GM21528 (cell line): ENCODE data around the gene OR5K1.
A peak's percentile ranks its signal among the peaks of the same experiment; 100 is the strongest.

ENCODE experiments used
- ATAC-seq: cut with Tn5 transposase; IDR thresholded peaks from one replicate; pipeline ENCODE4 v1.9.1; 2021; ENCODE audit warnings: mild to moderate bottlenecking, moderate library complexity; ENCODE audit not compliant: unreplicated experiment, low FRiP score

The OR5K1 gene

DNA sequence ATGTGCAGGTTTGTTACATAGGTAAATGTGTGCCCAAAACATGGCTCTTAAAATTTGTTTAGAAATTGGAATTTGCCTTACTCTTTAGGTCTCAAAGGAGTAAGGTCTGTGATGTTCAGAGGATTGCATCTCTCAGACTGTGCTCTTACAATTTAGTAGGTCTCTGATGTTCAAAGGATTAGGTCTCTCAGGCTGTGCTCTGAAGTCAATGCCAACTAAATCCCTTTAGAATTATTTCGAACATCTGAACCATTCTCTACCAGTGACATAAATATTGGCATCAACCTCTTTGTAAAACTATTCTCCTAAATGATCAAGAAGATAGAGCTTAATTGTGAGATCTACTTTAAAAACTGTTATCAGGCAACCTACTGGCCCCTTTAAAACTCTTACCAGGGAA lies at the start of gene OR5K1:
Gene OR5K1 (plus strand): TSS at position 301 of the 400 bp plus-strand sequence. CDS start 6,376 bp downstream, outside the sequence.
- ATAC-seq, result no peak

DNA sequence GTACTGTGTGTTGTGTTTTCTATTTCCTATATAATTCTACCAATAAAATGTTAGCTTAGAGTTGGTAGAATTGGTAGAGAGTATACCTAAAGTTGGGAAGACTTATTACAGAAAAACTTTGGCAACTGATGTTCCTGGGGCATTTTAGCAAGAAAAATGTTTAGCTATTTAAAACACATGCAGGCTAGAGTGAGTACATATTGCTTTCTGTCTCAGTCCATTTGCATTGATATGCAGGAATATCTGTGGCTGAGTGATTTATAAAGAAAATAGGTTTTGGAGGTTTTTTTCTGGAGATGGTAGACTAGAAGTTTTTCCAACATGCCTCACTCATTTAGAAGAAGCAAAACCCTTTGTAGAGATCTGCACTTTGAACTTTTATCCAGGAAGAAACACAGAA lies 30.4 kb upstream of the OR5K1 start:
- ATAC-seq, result no peak

DNA sequence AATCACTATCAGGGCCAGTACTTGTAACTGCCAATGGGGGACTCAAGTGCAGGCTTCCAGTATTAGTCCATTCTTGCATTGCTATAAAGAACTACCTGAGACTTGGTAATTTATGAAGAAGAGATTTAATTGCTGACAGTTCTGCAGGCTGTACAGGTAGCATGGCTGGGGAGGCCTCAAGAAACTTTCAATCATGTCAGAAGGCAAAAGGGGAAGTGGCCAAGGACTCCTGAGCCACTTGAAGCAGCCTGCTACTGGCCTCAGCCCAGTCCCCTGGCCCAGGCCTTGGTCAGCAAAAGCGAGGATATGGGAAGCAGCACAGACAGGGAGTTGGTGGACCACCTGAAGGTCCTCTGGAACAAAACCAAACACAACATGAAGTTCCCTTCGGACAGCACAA lies 29.2 kb upstream of the OR5K1 start:
- no peak for ATAC-seq

DNA sequence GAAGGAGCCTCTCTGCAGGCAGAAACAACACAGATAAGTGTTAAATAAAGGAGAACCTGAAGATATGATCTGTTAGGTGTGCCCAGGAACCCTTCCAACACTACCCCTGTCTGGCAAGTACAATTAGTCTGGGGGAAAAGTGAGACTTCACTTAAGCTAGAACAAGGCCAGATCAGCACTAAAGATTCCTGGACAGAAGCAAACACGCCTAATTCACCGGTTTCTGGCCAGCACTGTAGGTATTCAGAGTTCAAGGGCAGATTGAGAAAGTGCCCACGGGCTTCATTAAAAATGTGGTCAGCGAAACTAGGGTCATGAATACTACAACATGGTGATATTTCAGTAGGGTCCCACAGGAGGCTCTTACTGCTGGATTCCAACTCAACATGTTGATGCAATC lies 28.6 kb upstream of the OR5K1 start:
- no peak for ATAC-seq

DNA sequence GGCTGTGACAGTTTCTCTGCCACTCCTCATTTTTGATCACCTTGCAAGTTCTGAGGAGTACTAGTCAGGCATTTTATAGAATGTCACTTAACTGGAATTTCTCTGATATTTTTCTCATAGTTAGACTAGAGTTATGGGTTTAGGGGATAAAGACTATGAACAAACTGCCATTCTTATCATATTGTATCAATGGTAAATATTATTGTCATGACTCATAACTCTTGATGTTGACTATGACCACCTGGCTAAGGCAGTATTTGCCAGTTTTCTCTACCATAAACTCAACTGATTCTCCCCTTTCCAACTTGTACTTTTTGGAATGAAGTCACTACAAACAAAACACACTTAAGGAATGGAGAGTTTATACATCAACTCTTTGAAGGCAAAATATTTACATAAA lies 22.7 kb upstream of the OR5K1 start:
- no peak for ATAC-seq

DNA sequence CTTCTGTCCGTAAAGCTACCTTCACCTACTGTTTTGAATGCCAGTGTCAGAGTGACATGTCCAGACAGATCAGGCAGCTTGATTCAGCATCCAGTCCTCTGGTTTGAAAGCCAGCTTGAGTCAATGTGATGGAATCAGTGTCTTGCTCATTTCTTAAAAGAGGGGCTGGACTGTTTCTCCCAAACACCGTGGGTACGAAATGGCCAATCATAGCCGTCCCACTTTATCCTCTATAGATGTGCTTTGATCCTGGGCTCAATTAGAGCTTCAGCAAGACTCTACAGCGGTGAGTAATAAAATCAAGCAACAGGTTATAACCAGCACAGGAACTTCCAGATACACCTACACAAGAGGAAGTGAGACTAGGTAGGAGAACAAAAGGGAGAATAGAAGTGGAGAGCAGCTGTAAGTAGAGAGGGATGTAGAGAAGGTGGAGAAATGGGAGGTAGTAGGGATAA lies 17.0 kb upstream of the OR5K1 start:
- ATAC-seq, result peak; percentile 92

DNA sequence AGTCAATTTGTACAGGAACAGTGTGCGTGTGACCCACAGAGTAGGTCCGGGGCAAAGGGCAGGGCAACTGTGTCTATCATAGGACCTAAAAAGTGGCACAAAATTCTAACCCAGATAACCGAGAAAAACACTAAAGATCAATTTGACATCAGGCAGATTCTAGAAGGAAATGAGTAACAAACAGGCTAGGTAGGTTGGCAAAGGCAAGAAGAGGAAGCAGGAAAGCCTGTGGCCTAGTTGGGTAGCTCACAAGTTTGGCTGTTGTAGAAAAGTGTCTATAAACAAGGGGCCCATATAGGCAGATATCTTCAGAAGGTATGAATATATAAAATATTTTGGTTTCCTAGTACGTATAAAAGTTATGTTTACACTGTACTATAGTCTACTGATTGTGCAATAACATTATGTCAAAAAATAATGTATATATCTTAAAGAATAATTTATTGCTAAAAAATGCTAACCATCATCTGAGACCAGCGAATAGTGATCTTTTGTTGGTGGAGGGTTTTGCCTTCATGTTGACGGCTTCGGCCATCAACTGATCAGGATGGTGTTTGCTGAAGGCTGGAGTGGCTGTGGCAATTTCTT lies 13.3 kb upstream of the OR5K1 start:
- ATAC-seq, result no peak

DNA sequence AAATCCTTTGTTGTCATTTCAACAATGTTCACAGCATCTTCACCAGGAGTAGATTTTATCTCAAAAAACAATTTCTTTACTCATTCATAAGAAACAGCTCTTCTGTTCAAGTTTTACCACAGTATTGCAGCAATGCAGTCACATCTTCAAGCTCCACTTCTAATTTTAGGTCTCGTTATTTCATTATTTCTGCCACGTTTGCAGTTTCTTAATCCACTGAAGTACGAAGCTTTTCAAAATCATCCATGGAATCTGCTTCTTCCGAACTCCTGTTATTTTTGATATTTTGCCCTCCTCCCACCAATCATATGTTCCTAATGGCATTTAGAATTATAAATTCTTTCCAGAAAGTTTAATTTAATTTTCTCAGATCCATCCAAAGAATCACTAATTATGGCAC lies 12.6 kb upstream of the OR5K1 start:
- ATAC-seq, result no peak

DNA sequence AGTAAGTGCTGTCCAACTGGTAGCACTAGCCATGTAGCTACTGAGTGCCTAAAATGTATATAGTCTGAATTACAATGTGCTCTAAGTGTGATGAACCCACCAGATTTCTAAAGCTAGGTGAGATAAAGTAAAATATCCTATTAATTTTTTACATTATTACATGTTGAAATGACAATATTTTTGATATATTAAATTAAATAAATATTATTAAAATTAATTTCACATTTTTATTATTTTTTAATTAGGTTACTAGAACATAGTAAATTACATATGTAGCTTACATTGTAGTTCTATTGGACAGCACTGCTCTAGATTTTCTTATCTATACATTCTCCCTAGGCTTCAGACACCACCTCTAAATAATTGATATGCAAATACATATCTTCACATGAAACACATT lies 9.2 kb upstream of the OR5K1 start:
- no peak for ATAC-seq

DNA sequence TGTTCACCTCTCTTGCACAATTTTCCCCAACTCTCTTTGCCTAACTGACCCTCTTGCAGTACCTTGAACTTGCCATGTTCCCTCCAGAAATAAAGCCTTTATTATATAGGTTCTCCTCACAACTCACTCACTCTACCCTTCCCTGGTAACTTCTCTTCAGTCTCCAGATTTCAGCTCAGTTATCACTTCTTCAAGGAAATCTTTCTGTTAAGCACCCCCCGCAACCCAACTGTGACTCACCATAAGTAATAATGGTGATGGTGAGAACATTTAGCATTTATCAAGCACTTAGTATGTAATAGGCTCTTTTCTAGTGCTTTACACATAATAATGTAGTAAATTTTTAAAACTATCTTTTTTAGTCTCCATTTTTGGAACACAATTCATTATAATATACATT lies 8.1 kb upstream of the OR5K1 start:
- ATAC-seq, result no peak

DNA sequence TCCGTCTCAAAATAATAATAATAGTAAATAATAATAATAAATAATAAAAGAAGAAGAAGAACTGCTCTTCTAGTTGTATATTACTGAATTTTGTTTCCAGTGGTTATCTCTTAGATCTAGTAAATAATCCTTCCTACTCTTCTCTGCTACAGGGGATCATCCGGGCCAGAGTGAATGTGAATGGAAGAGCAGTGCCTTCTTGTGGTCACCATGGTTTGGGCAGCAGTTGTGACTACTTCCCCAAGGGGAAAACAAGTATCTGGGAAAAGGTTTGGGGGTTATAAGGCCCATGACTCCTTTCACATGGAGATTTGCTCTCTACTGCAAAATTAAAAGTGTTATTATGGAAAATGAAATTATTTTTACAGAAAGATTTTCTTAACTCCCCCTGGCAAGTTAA lies 5.5 kb upstream of the OR5K1 start:
- no peak for ATAC-seq

DNA sequence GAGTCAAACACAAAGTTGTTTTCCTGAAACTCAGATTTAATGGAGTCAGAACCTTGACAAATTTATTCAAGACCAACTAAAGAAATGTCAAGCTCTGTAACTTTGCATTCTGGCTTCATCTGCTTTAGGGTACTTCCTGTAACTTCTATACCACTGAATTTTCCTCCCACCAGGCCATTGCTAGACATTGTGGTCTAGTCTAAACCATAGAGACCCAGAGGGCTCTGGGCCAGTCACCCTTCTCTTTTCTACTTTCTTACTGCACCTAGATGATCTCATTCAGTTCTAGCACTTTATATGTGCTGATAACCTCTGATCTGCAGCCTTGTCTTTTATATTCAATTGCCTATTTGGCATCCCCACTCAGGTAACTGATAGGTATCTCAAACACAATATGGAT lies 2.8 kb upstream of the OR5K1 start:
- no peak for ATAC-seq

DNA sequence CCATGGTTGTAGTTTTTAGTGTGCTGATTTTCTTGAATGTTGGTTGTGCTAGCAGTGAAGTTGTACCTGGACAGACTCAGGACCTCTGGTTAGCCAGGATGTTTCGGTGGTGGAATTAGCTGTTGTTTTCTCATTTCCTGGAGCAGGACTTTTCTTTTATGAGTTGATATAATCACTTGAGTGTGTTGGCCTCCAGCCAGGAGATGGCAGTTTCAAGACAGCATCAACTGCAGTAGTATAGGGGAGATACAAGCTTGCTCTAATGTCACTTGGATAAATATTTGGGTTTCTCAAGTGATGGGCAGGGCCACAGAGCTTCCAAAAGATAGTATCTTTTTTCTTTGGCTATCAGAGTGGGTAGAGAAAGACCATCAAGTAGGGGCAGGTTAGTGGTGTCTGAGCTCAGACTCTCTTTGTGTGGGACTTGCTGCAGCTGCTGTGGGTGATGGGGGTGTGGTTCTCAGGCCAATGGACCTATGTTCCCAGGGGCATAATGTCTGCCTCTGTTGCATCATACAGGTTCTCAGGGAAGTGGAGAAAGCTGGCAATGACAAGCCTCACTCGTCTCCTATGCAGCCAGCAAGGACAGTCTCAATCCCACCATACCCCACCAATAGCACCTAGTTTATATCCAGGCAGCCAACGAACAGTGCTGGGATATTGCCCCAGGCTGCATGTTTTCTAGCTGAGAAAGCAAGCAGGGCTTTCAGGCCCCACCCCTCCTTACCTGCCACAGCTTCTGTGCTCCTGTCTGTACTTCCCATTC lies 19.9 kb downstream of the OR5K1 start:
- ATAC-seq, result no peak

DNA sequence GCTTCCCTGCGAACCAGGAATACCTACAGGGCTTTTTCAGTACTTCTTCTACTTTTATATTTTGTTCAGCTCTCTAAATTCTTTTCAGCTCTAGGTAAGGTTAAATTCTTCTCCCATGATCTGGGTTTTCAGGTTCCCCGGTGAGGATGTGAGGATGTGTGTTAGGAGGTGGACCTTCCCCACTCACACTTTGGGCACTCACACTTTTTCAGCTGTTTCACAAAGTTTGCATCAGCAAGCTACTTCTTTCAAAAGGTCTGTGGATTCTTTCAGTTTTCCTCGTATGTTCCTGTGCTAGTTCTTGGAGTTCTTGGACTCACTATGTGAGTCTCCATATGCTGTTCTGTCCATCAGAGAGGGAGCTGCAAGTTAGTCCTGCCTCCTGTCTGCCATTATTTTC lies 20.6 kb downstream of the OR5K1 start:
- ATAC-seq, result no peak

DNA sequence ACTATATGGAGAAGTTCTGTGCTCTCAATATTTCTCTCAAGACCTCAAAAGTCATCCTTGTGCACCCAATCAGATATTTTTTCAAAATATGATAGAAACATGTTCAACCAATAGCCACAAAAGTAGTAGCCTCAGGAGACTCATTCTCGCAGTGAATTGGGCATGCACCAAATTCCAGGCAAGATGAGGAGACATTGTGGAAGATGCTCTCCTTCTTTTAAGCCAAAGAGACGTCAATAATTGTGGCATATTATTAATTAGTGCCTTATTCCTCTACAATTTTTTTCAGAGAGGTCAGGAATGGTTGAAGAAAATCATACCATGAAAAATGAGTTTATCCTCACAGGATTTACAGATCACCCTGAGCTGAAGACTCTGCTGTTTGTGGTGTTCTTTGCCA lies 34.4 kb downstream of the OR5K1 start, which contains the start of gene OR5K2:
Gene OR5K2 (plus strand): TSS at position 301 of the 400 bp plus-strand sequence. CDS start 0 bp downstream, at position 301.
- no peak for ATAC-seq

DNA sequence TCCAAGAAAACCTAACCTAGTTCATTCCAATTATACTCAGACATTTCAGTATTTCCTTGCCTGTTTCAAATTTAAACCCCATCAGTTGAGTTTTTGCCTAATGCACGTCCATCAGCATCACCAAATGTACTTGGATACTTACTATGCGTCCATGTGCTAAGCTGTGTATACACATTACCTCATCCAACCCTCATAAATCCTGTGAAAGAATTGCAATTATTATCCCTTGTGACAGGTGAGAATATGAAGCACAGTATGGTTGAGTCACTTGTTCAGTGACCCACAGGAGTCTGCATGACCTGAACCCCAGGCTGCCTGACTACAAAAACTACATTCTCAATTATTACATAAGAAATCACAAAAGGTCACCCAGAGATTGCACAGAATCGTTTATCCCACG lies 37.0 kb downstream of the OR5K1 start:
- no peak for ATAC-seq

DNA sequence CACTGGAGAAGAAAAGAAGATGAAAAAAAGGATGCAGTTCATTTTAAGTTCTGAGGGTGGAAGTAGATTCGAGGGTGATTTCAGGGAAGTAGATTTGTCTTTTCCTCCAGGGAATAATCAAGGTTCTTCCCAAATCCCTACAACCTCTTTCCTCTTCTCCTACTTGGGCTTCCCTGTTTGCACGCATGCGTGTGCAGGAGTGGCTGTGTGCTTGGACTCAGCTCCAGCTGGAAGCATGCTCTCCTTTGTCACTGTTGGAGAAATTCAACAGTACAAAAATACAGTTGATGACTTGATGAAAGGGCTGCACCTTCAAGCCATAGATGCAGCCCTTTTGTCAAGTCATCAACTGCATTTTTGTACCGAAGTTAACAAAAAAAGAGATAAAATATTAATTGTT lies 38.3 kb downstream of the OR5K1 start:
- ATAC-seq, result no peak

DNA sequence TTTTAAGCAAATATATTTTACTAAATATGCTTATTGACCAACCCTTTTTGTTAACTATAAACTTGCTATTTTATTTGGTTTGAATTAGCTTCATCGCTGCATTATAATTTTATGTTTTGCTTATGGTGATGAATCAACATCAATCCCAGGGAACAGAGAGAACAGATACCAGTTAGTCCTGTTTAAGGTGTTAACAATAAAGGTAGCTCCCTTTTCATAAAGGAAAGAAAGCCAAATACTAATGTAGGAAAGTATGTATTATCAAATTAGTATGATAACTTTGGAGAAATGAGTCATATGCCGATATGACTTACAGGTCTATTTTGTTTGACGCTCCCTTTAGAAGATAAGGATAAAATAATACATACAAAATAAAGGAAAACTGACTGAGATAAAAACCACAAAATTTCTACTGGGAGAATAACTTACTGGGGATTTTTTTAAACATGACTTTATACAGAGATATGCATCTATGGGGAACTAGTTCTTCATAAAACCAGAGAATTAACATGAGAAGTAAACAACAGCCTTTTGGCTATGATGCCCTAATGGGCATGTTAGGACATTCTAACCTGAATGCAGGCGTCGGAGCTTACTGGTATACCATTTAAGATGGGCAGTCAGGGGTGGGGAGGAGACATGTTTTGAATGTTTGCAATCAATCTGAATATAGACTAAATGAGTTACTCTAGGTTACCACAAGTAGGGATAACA lies 39.0 kb downstream of the OR5K1 start:
- no peak for ATAC-seq

DNA sequence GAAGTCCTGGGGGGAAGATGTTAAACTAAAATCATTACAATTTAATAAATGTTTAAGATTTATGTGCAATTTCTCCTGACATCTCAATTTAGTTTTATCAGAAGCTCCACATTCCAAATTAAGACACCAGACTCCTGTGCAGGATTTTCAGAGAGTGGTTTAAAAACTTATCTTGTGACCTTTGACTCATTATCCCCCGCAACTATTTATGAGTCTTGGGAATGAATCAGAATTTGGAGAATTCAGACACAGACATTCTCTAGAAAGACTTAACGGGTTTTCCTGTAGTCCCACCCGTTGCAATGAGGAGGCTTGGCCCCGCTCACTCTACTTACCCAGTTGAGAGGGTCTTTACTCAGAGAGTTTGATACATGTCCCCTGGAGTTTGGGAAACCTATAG lies 41.5 kb downstream of the OR5K1 start:
- no peak for ATAC-seq

DNA sequence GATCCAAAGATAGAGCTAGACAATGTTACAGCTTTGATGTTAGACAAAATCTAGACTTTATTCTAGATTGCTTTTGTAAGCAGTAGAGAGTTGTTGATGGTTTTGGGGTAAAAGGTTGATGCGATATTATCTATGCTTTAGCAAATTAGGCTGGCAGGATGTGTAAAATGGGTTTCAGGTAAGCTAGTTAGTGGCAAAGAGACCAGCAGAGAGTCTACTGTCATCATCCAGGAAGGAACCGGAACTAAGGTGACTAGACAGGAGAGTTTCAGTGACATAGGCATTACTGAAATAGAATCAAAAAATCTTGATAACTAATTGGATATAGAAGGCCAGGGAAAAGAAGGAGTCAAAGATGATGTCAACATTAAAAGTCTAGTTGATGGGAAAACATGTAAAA lies 45.6 kb downstream of the OR5K1 start:
- no peak for ATAC-seq

DNA sequence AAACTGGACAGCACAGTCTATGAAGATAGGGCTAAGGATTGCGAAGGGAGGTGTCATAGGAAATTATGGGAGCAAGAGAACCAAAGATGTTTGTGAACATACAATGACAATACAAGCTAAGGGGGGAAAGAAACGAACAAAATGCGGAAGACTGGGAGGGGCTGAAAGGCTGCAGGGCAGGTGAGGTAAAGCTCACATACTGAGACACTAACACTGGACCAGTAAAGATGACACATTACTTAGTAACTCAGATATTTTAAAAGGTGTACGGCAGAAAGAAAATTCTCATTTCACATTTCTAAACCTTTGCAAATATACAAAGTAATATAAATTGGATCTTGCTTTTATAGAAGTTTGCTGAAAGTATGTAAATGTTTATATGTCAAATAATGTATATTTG lies 49.6 kb downstream of the OR5K1 start:
- ATAC-seq, result no peak

DNA sequence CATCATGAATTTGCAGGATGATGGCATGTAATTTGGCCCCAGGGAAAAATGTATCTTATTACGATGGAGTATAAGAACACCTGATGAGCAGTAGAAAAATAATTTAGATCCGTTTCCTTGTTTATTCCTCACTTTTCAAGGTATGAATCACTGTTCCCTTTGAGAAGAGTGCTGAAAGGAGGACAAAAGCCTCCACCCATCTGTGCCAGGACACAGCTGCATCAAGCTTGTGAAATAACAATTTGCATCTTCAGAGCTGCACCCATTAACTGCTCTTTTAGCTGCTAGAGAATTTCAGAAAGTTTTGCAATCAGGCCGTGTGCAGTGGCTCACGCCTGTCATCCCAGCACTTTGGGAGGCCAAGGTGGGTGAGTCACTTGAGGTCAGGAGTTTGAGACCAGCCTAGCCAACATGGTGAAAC lies 50.1 kb downstream of the OR5K1 start:
- ATAC-seq, result no peak
